B cell (primary cell): Measurements from ENCODE around the gene IFT122. TPM values are rescaled to one million over a fixed set of nuclear protein-coding genes. Genes with fewer than 3 reads are reported as not detected.

ENCODE experiments used
- ATAC-seq: fragments of 200-7000 bp; cut with Tn5 transposase; one replicate; pipeline ENCODE4 v1.10.0; 2021; ENCODE audit warnings: low read depth, mild to moderate bottlenecking, moderate number of reproducible peaks, moderate library complexity
- CTCF ChIA-PET: fragments of 350-600 bp; sonication (Branson Sonifier 250); formaldehyde crosslinking; loops from one replicate; lab custom pipeline; 2021; ENCODE audit warnings: antibody characterized with exemption, inconsistent platforms; lab: Charles Lee
- POLR2A ChIA-PET: fragments of 350-600 bp; sonication (Branson Sonifier 250); formaldehyde crosslinking; loops from one replicate; lab custom pipeline; 2021; ENCODE audit warnings: antibody characterized with exemption; lab: Charles Lee
- DNase-seq: peaks from one replicate; pipeline ENCODE4 v3.0.0; 2013
- H2AFZ ChIP-seq: 2 replicates; pipeline ENCODE4 v1.6.1; 2012; ENCODE audit warnings: mild to moderate bottlenecking, low read depth, low read length; ENCODE audit not compliant: insufficient read depth, poor library complexity, severe bottlenecking
- H3K27ac ChIP-seq, 2 donors: 1 replicate in 1 of 2; 2 replicates in 1 of 2; pipeline ENCODE4 v1.5.1; 2012 to 2013; ENCODE audit warnings: low read length in 2 of 2, mild to moderate bottlenecking in 2 of 2, moderate library complexity in 1 of 2
- H3K27me3 ChIP-seq, 4 experiments: fragments of 200-600 bp in 1 of 4; sonication (generic) in 1 of 4; replicated peaks in 1 of 4; 1 replicate in 2 of 4; 2 replicates in 2 of 4; pipeline versions ENCODE4 v1.6.1 to v1.7.0; 2013 to 2016; ENCODE audit warnings: low read length in 3 of 4, mild to moderate bottlenecking in 2 of 4, mixed read lengths in 1 of 4, moderate library complexity in 1 of 4; ENCODE audit not compliant: insufficient read depth in 4 of 4, control insufficient read depth in 3 of 4; ENCODE audit errors: control extremely low read depth in 1 of 4
- H3K36me3 ChIP-seq, 2 experiments: replicated peaks in 1 of 2; 1 replicate in 1 of 2; 2 replicates in 1 of 2; pipeline versions ENCODE4 v1.6.1 to v1.7.1; 2013; ENCODE audit warnings: low read length in 1 of 2; ENCODE audit not compliant: insufficient read depth in 2 of 2, control insufficient read depth in 1 of 2; ENCODE audit errors: control extremely low read depth in 1 of 2, extremely low read depth in 1 of 2
- H3K4me1 ChIP-seq, 2 donors: fragments of 200-600 bp in 1 of 2; sonication (generic) in 1 of 2; 1 replicate in 1 of 2; 2 replicates in 1 of 2; pipeline versions ENCODE4 v1.5.1 to v1.6.1; 2013 to 2017; ENCODE audit warnings: low read length in 2 of 2; ENCODE audit not compliant: control insufficient read depth in 2 of 2, insufficient read depth in 2 of 2
- H3K4me2 ChIP-seq: replicated peaks from 2 replicates; pipeline ENCODE3; 2012; ENCODE audit warnings: mild to moderate bottlenecking, low read depth, low read length; ENCODE audit not compliant: poor library complexity, severe bottlenecking
- H3K4me3 ChIP-seq, 5 experiments: fragments of 200-600 bp in 1 of 5; sonication (generic) in 1 of 5; 1 replicate in 3 of 5; 2 replicates in 2 of 5; pipeline versions ENCODE4 v1.5.1 to v1.7.0; 2011 to 2016; ENCODE audit warnings: low read length in 4 of 5, mild to moderate bottlenecking in 4 of 5, low read depth in 2 of 5, control low read depth in 1 of 5, moderate library complexity in 1 of 5; ENCODE audit not compliant: insufficient read depth in 1 of 5; ENCODE audit errors: control extremely low read depth in 1 of 5, extremely low read depth in 1 of 5
- H3K79me2 ChIP-seq: fragments of 200-600 bp; sonication (generic); one replicate; pipeline ENCODE4 v1.6.0; 2016; ENCODE audit warnings: low read length; ENCODE audit not compliant: control insufficient read depth, insufficient read depth
- H3K9ac ChIP-seq: fragments of 200-600 bp; sonication (generic); 2 replicates; pipeline ENCODE4 v1.6.1; 2017; ENCODE audit warnings: mild to moderate bottlenecking, low read length, moderate library complexity
- H3K9me3 ChIP-seq, 3 donors: one replicate each; pipeline versions ENCODE4 v1.6.1 to v1.7.1; 2013; ENCODE audit warnings: low read length in 2 of 3; ENCODE audit not compliant: control insufficient read depth in 2 of 3, insufficient read depth in 1 of 3; ENCODE audit errors: control extremely low read depth in 1 of 3
- H4K20me1 ChIP-seq: 2 replicates; pipeline ENCODE4 v1.6.0; 2012; ENCODE audit warnings: mild to moderate bottlenecking, low read length; ENCODE audit not compliant: insufficient read depth, control insufficient read depth, poor library complexity, severe bottlenecking
- H3K27ac Mint-ChIP-seq: one replicate; pipeline ENCODE4 v1.8.0; 2021; ENCODE audit warnings: mixed read lengths
- H3K27me3 Mint-ChIP-seq: one replicate; pipeline ENCODE4 v1.8.0; 2021; ENCODE audit warnings: mixed read lengths
- H3K4me1 Mint-ChIP-seq: one replicate; pipeline ENCODE4 v1.8.0; 2021; ENCODE audit warnings: mixed read lengths
- H3K4me3 Mint-ChIP-seq: one replicate; pipeline ENCODE4 v1.8.0; 2021; ENCODE audit warnings: mixed read lengths
- H3K9me3 Mint-ChIP-seq: one replicate; pipeline ENCODE4 v1.8.0; 2022; ENCODE audit warnings: mixed read lengths; ENCODE audit not compliant: insufficient read depth
- CTCF ChIP-seq: fragments of 200-600 bp; IDR thresholded peaks from one replicate; pipeline ENCODE4 v1.8.0; 2022; ENCODE audit warnings: antibody characterized with exemption, mild to moderate bottlenecking
- EZH2 ChIP-seq: IDR thresholded peaks from 2 replicates; pipeline ENCODE4 v1.6.1; 2012; ENCODE audit warnings: borderline replicate concordance, low read depth, mild to moderate bottlenecking, moderate library complexity, low read length; ENCODE audit not compliant: insufficient read depth, poor library complexity, severe bottlenecking
- WGBS: methylation state at CpG from one replicate; pipeline ENCODE4 v1.1.5; 2013; ENCODE audit warnings: missing lambda C conversion rate; ENCODE audit not compliant: insufficient coverage; 5-methylcytosine and 5-hydroxymethylcytosine counted together
- intact Hi-C: fragments of 100-400 bp; cut with micrococcal nuclease; formaldehyde crosslinking; loops from one replicate; pipeline ENCODE4 v1.10.0; 2022
- polyA plus RNA-seq: library from polyadenylated mRNA; depleted of rRNA; stranded (reverse); fragments of >200 nt; gene quantifications from 2 replicates; pipeline ENCODE4 v1.2.3, GENCODE V29; 2012
- total RNA-seq, 2 donors: library from RNA; stranded (reverse); fragments of 120-200 nt in 1 of 2; gene quantifications; 1 replicate in 1 of 2; 2 replicates in 1 of 2; pipeline versions ENCODE4 v1.2.3 to v1.2.4, GENCODE V29; 2013 to 2022

IFT122 gene
- total and polyA plus RNA-seq, 2 donors (not counting 1 experiment from before 2014, with no cell fraction given): 14.0 to 34.3 TPM

DNA sequence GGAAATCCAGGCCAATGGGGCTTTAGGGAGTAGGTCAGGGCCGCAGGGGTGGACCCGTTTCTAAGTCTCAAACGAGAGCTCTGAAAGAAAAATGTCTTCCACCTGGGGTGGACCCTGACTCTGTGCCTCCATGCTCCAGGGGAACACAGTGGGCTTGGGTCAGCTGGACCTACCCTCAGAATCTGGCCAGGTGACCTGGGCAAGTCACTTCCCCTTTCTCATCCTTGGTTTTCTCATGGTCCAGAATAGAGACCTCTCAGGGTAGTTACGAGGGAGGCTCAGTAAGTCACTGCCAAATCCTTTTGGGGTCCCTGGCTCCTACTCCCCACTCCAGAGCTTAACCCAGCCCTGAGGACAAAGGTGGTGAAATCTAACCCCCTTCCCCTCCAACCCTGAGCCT lies 37.4 kb upstream of the IFT122 start:
- ATAC-seq: no peak

GRCh38 chr3:129403450-129403849 lies 36.6 kb upstream of the IFT122 start:
- no peaks in the 10 kb centered on the region for H3K9me3 ChIP-seq

More for the DNA sequence above, 37.4 kb upstream of the IFT122 start:
- H3K9me3 Mint-ChIP-seq: no peaks in the 10 kb centered on the region
- TF ChIP-seq CTCF (no peak), EZH2 (no peak)
- no peak overlapping the region for H3K9ac ChIP-seq
- no peaks in the 10 kb centered on the region for H3K27me3 Mint-ChIP-seq
- H4K20me1 ChIP-seq: peaks cover 10% of the 10 kb centered on the region
- WGBS: 98% methylated on average over 4 of the region's 4 CpGs
- H3K4me1 ChIP-seq: peaks cover 17 to 20% of the 10 kb centered on the region in 2 donors
- H3K4me2 ChIP-seq: no peak overlapping the region
- H3K9me3 ChIP-seq: no peaks in the 10 kb centered on the region
- intact Hi-C loops: no loop called here
- H2AFZ ChIP-seq: no peak overlapping the region
- no peak for DNase-seq
- peaks cover 22% of the 10 kb centered on the region for H3K4me1 Mint-ChIP-seq
- ChIA-PET CTCF (interaction anchor here (0.6 to 2.6 kb wide), 3 partner anchors 18 to 432 kb away, joined by 3 to 12 read pairs (median 4); no protein-coding TSS in a partner anchor), POLR2A (no interaction called here)
- H3K27ac Mint-ChIP-seq: no peak overlapping the region
- H3K79me2 ChIP-seq: peaks cover 20% of the 10 kb centered on the region
- no peak overlapping the region for H3K4me3 ChIP-seq
- H3K36me3 ChIP-seq: no peaks in the 10 kb centered on the region
- H3K27ac ChIP-seq: no peak overlapping the region
- no peaks in the 10 kb centered on the region for H3K27me3 ChIP-seq
- no peak overlapping the region for H3K4me3 Mint-ChIP-seq

More at GRCh38 chr3:129403450-129403849, 36.6 kb upstream of the IFT122 start:
- no peak overlapping the region for H3K4me3 Mint-ChIP-seq
- no peaks in the 10 kb centered on the region for H3K9me3 Mint-ChIP-seq
- ChIA-PET POLR2A (no interaction called here), CTCF (interaction anchor here (2.6 kb wide), 1 partner anchor 19 kb away, joined by 12 read pairs; no protein-coding TSS in a partner anchor)
- no peak overlapping the region for H3K4me2 ChIP-seq
- H3K4me1 Mint-ChIP-seq: peaks cover 15% of the 10 kb centered on the region
- 97% methylated on average over 7 of the region's 7 CpGs for WGBS
- no peak for DNase-seq
- no peaks in the 10 kb centered on the region for H3K36me3 ChIP-seq
- H3K27ac Mint-ChIP-seq: no peak overlapping the region
- H3K27me3 Mint-ChIP-seq: no peaks in the 10 kb centered on the region
- H3K4me1 ChIP-seq: peaks cover 9 to 12% of the 10 kb centered on the region in 2 donors
- no peaks in the 10 kb centered on the region for H3K27me3 ChIP-seq
- no peak for TF ChIP-seq EZH2
- no peak for TF ChIP-seq CTCF
- no peak overlapping the region for H3K4me3 ChIP-seq
- H3K9ac ChIP-seq: no peak overlapping the region
- H4K20me1 ChIP-seq: peaks cover 2% of the 10 kb centered on the region
- H2AFZ ChIP-seq: no peak overlapping the region
- peaks cover 12% of the 10 kb centered on the region for H3K79me2 ChIP-seq
- no peak overlapping the region for H3K27ac ChIP-seq
- ATAC-seq: no peak
- intact Hi-C loops: no loop called here
